ENCODE data around the gene KCNRG. TPM values are rescaled to one million over a fixed set of nuclear protein-coding genes. Genes with fewer than 3 reads are reported as not detected.

KCNRG gene
- polyA plus RNA-seq, 1 of the 3 experiments (the other 2 are of a cell fraction) = 0.97 TPM

- no peak for TF ChIP-seq REST (IDR thresholded peaks at IDR 0.05; ENCODE audit: low read depth, low read length)
- TF ChIP-seq RAD21 (IDR thresholded peaks at IDR 0.05; ENCODE audit: low read length) = no peak
- TF ChIP-seq FOSL2 (IDR thresholded peaks at IDR 0.05; ENCODE audit: borderline replicate concordance, low read depth) = no peak
- no peak for TF ChIP-seq CHD2 (IDR thresholded peaks at IDR 0.05; ENCODE audit: low read length, partially characterized antibody)
- TF ChIP-seq NFIC (IDR thresholded peaks at IDR 0.05; ENCODE audit: borderline replicate concordance) = peak; percentile 64; the same call in 1 of the 2 replicates
- TF ChIP-seq MXI1 (IDR thresholded peaks at IDR 0.05; ENCODE audit: low read depth, low read length) = no peak
- no peak for TF ChIP-seq ELF1 (IDR thresholded peaks at IDR 0.05)
- TF ChIP-seq RXRA (IDR thresholded peaks at IDR 0.05; ENCODE audit: borderline replicate concordance, low read depth) = no peak
- no peak for TF ChIP-seq MEF2A (IDR thresholded peaks at IDR 0.05; ENCODE audit: borderline replicate concordance, low read depth)
- peak; percentile 80 for TF ChIP-seq TCF12 (IDR thresholded peaks at IDR 0.05)
- TF ChIP-seq FOXM1 (IDR thresholded peaks at IDR 0.05; ENCODE audit: low read depth) = peak; percentile 77; the same call in 1 of the 2 replicates
- TF ChIP-seq IRF3 (IDR thresholded peaks at IDR 0.05; ENCODE audit: low read depth, low read length) = no peak
- TF ChIP-seq CTCF (IDR thresholded peaks at IDR 0.05) = no peak
- TF ChIP-seq TAF1 (IDR thresholded peaks at IDR 0.05; ENCODE audit: borderline replicate concordance, low read depth, low read length) = no peak
- TF ChIP-seq JUND (IDR thresholded peaks at IDR 0.05) = peak; percentile 65
- no peak for TF ChIP-seq GABPA (IDR thresholded peaks at IDR 0.05; ENCODE audit: low read depth)
Observed at GRCh38 chr13:50065712-50066111, 50.5 kb downstream of the KCNRG start (continued).

GRCh38 chr13:50068508-50068907 is 53.3 kb downstream of the KCNRG start:
- H3K9me2 ChIP-seq = no peaks in the 10 kb centered on the region
- no peak for TF ChIP-seq TEAD4 (IDR thresholded peaks at IDR 0.05; ENCODE audit: borderline replicate concordance, insufficient read depth)
- no peak for TF ChIP-seq RCOR1 (IDR thresholded peaks at IDR 0.05; ENCODE audit: low read length)
- TF ChIP-seq FOSL2 (IDR thresholded peaks at IDR 0.05; ENCODE audit: borderline replicate concordance, low read depth) = no peak
- TF ChIP-seq ELF1 (IDR thresholded peaks at IDR 0.05) = no peak
- no peak for TF ChIP-seq EP300 (IDR thresholded peaks at IDR 0.05; ENCODE audit: borderline replicate concordance in 1 of 2, low read depth in 1 of 2, low read length in 1 of 2)
- no peak for TF ChIP-seq FOXM1 (IDR thresholded peaks at IDR 0.05; ENCODE audit: low read depth)
- TF ChIP-seq SMC3 (IDR thresholded peaks at IDR 0.05; ENCODE audit: low read depth, low read length) = no peak
- TF ChIP-seq NRF1 (IDR thresholded peaks at IDR 0.05; ENCODE audit: low read depth, low read length) = no peak
- TF ChIP-seq RAD21 (IDR thresholded peaks at IDR 0.05; ENCODE audit: low read length) = no peak
- no peak for TF ChIP-seq PBX3 (IDR thresholded peaks at IDR 0.05)
- TF ChIP-seq ZBTB33 (IDR thresholded peaks at IDR 0.05; ENCODE audit: borderline replicate concordance, low read depth) = no peak
- ChIA-PET POLR2A (interaction anchor here (2.3 kb wide), 1 partner anchor 71 kb away, joined by 10 read pairs; the partner anchor contains the start of gene TRIM13), CTCF (interaction anchor here (1.0 to 6.2 kb wide), 5 partner anchors 11 to 92 kb away, joined by 3 to 33 read pairs (median 6); partner anchors contain the start of gene TRIM13)
- H3F3A ChIP-seq (replicated peaks; ENCODE audit: insufficient read depth) = peaks cover 10% of the 10 kb centered on the region
- H3K27me3 ChIP-seq (ENCODE audit: insufficient read depth) = no peaks in the 10 kb centered on the region
- H3K4me3 ChIP-seq (ENCODE audit: low read depth in 2 of 2, low read length in 1 of 2) = no peak overlapping the region
- no peaks in the 10 kb centered on the region for H3K9me3 ChIP-seq
- peaks cover 95% of the 10 kb centered on the region for H3K79me2 ChIP-seq (ENCODE audit: insufficient read depth)
- H3K27ac ChIP-seq (ENCODE audit: low read depth in 2 of 2, low read length in 1 of 2) = peak overlapping the region; percentile 9 to 19; a peak in 2 of 4 replicates
- no peak for DNase-seq
- peaks cover 23 to 32% of the 10 kb centered on the region in 2 experiments; a peak in 3 of 4 replicates for H3K4me1 ChIP-seq (ENCODE audit: control insufficient read depth in 1 of 2, insufficient read depth in 2 of 2, low read depth in 1 of 2, low read length in 1 of 2)
- H2AFZ ChIP-seq (ENCODE audit: low read depth) = peak overlapping the region; percentile 11; the same call in 1 of the 2 replicates
- no peak overlapping the region for H3K4me2 ChIP-seq
- H3K36me3 ChIP-seq (replicated peaks in 1 of 2; ENCODE audit: control insufficient read depth in 1 of 2, insufficient read depth in 2 of 2, low read length in 1 of 2) = peaks cover 14 to 23% of the 10 kb centered on the region in 2 experiments
- H3K9ac ChIP-seq = no peak overlapping the region
- H4K20me1 ChIP-seq (ENCODE audit: insufficient read depth) = no peaks in the 10 kb centered on the region

Measured in SK-N-SH (cell line).